Panc1 (cell line): Measurements from ENCODE around the gene SLC4A7. TPM values are rescaled to one million over a fixed set of nuclear protein-coding genes. Genes with fewer than 3 reads are reported as not detected.

Experiments used
- ATAC-seq: fragments of 200-7000 bp; cut with Tn5 transposase; 2 replicates; pipeline ENCODE4 v1.9.1; 2020; ENCODE audit warnings: mild to moderate bottlenecking, moderate library complexity
- BruUV-seq: library from RNA; stranded (reverse); fragments of 400-500 nt; replicated peaks from 2 replicates; lab custom pipeline; 2021; lab: Mats Ljungman, UMichigan
- CTCF ChIA-PET: fragments of 300-600 bp; sonication (Branson Sonifier 250); formaldehyde crosslinking; loops from one replicate; lab custom pipeline; 2022; ENCODE audit warnings: antibody characterized with exemption; lab: Charles Lee
- POLR2A ChIA-PET: fragments of 300-600 bp; sonication (Branson Sonifier 250); formaldehyde crosslinking; loops from one replicate; lab custom pipeline; 2022; ENCODE audit warnings: antibody characterized with exemption; lab: Charles Lee
- DNase-seq: peaks from one replicate; pipeline ENCODE4 v3.0.0-alpha.2; 2010; ENCODE audit warnings: low read depth, low spot score
- H3K27ac ChIP-seq: 2 replicates; pipeline ENCODE4 v1.5.1; 2011; ENCODE audit warnings: mild to moderate bottlenecking, low read length, inconsistent platforms
- H3K27me3 ChIP-seq: fragments of 200-500 bp; sonication (Bioruptor generic); 2 replicates; pipeline ENCODE4 v1.6.0; 2014; ENCODE audit warnings: low read length, inconsistent platforms; ENCODE audit not compliant: control insufficient read depth, insufficient read depth
- H3K36me3 ChIP-seq: fragments of 200-500 bp; sonication (Bioruptor generic); 2 replicates; pipeline ENCODE4 v1.5.1; 2014; ENCODE audit warnings: inconsistent platforms, mild to moderate bottlenecking, low read length, moderate library complexity; ENCODE audit not compliant: control insufficient read depth, insufficient read depth
- H3K4me1 ChIP-seq: 2 replicates; pipeline ENCODE4 v1.5.1; 2011; ENCODE audit warnings: inconsistent platforms, mild to moderate bottlenecking, low read length, moderate library complexity; ENCODE audit not compliant: control insufficient read depth, insufficient read depth
- H3K4me3 ChIP-seq, 2 experiments: 2 replicates each; pipeline ENCODE4 v1.5.1; 2011 to 2012; ENCODE audit warnings: low read depth in 2 of 2, low read length in 2 of 2, mild to moderate bottlenecking in 2 of 2, inconsistent platforms in 1 of 2, moderate library complexity in 1 of 2
- H3K9me3 ChIP-seq: fragments of 200-500 bp; sonication (Bioruptor generic); 2 replicates; pipeline ENCODE4 v1.5.1; 2014; ENCODE audit warnings: low read depth, mild to moderate bottlenecking, inconsistent platforms, low read length, moderate library complexity; ENCODE audit not compliant: control insufficient read depth, insufficient read depth
- POLR2AphosphoS5 ChIP-seq: IDR thresholded peaks from 2 replicates; pipeline ENCODE4 v1.6.1; 2012; ENCODE audit warnings: mild to moderate bottlenecking, low read depth, low read length, moderate library complexity
- SIN3A ChIP-seq: IDR thresholded peaks from 2 replicates; pipeline ENCODE4 v1.6.1; 2012; ENCODE audit warnings: low read depth, mild to moderate bottlenecking, low read length, moderate library complexity, borderline replicate concordance; ENCODE audit not compliant: insufficient read depth
- TCF7L2 ChIP-seq: IDR thresholded peaks from 2 replicates; pipeline ENCODE4 v1.6.1; 2011; ENCODE audit warnings: mild to moderate bottlenecking, low read depth, low read length, inconsistent platforms
- in situ Hi-C: cut with HindIII; loops from 2 replicates; pipeline ENCODE4 v1.10.0; 2016; ENCODE audit warnings: low sequenced_read_pairs, low pct_unique_long_range_greater_than_20kb
- intact Hi-C: fragments of 100-400 bp; cut with micrococcal nuclease; formaldehyde crosslinking; loops from one replicate; pipeline ENCODE4 v1.10.0; 2022; ENCODE audit not compliant: unreplicated experiment
- total RNA-seq: library from RNA; stranded (reverse); gene quantifications from one replicate; pipeline ENCODE4 v1.2.1, GENCODE V29; 2021; ENCODE audit not compliant: unreplicated experiment
- TF ChIP-seq, protein P1 (sequence below): fragments of 450-650 bp; IDR thresholded peaks from 2 replicates; pipeline ENCODE4 v1.5.1; 2017; ENCODE audit warnings: mild to moderate bottlenecking
- TF ChIP-seq, protein P2 (sequence below), 2 experiments: IDR thresholded peaks; 2 replicates each; pipeline ENCODE4 v1.6.1; 2011 to 2012; ENCODE audit warnings: low read depth in 2 of 2, control low read depth in 1 of 2, low read length in 1 of 2, mild to moderate bottlenecking in 1 of 2, moderate library complexity in 1 of 2; ENCODE audit not compliant: insufficient read depth in 1 of 2

The SLC4A7 gene
- total RNA-seq, 1 experiment from 2014 or later: 99.4 TPM

GRCh38 chr3:27385504-27385903 is 98.7 kb downstream of the SLC4A7 start:
- ChIA-PET POLR2A (no interaction called here), CTCF (no interaction called here)
- ATAC-seq: no peak
- peaks cover 80% of the 10 kb centered on the region for H3K36me3 ChIP-seq
- no peaks in the 10 kb centered on the region for H3K27me3 ChIP-seq
- no peak overlapping the region for H3K27ac ChIP-seq
- no peak for DNase-seq
- TF ChIP-seq, protein P1, sequence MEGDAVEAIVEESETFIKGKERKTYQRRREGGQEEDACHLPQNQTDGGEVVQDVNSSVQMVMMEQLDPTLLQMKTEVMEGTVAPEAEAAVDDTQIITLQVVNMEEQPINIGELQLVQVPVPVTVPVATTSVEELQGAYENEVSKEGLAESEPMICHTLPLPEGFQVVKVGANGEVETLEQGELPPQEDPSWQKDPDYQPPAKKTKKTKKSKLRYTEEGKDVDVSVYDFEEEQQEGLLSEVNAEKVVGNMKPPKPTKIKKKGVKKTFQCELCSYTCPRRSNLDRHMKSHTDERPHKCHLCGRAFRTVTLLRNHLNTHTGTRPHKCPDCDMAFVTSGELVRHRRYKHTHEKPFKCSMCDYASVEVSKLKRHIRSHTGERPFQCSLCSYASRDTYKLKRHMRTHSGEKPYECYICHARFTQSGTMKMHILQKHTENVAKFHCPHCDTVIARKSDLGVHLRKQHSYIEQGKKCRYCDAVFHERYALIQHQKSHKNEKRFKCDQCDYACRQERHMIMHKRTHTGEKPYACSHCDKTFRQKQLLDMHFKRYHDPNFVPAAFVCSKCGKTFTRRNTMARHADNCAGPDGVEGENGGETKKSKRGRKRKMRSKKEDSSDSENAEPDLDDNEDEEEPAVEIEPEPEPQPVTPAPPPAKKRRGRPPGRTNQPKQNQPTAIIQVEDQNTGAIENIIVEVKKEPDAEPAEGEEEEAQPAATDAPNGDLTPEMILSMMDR: no peak
- TF ChIP-seq SIN3A (no peak), POLR2AphosphoS5 (no peak), TCF7L2 (no peak)
- TF ChIP-seq, protein P2, sequence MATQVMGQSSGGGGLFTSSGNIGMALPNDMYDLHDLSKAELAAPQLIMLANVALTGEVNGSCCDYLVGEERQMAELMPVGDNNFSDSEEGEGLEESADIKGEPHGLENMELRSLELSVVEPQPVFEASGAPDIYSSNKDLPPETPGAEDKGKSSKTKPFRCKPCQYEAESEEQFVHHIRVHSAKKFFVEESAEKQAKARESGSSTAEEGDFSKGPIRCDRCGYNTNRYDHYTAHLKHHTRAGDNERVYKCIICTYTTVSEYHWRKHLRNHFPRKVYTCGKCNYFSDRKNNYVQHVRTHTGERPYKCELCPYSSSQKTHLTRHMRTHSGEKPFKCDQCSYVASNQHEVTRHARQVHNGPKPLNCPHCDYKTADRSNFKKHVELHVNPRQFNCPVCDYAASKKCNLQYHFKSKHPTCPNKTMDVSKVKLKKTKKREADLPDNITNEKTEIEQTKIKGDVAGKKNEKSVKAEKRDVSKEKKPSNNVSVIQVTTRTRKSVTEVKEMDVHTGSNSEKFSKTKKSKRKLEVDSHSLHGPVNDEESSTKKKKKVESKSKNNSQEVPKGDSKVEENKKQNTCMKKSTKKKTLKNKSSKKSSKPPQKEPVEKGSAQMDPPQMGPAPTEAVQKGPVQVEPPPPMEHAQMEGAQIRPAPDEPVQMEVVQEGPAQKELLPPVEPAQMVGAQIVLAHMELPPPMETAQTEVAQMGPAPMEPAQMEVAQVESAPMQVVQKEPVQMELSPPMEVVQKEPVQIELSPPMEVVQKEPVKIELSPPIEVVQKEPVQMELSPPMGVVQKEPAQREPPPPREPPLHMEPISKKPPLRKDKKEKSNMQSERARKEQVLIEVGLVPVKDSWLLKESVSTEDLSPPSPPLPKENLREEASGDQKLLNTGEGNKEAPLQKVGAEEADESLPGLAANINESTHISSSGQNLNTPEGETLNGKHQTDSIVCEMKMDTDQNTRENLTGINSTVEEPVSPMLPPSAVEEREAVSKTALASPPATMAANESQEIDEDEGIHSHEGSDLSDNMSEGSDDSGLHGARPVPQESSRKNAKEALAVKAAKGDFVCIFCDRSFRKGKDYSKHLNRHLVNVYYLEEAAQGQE (IDR thresholded peaks at IDR 0.05; ENCODE audit: insufficient read depth in 1 of 2, low read depth in 2 of 2, low read length in 1 of 2): no peak
- peaks cover 4% of the 10 kb centered on the region for H3K4me1 ChIP-seq
- H3K4me3 ChIP-seq: no peak overlapping the region
- in situ Hi-C loops (no loop called here), intact Hi-C loops (no loop called here)
- no TSS peak for BruUV-seq
- no peaks in the 10 kb centered on the region for H3K9me3 ChIP-seq

DNA sequence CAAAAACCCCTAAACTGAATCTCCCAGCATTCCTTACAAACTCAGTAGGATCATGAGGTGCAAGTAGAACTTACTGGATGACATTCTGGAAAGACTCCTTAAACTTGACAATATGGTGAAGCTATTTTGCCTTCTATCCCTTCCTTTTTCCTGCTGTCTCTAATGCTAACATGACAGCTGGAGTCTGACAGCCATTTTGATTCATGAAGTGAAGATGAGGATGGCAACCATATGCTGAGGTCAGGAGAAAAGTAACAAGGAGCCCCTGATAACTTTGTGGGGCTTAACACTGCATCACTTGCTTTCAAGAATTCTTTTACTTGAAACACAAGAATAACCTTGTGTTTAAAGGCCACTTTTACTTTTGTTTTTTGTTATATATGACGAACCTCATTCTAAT is 100.0 kb downstream of the SLC4A7 start:
- no TSS peak for BruUV-seq
- in situ Hi-C loops: no loop called here
- H3K4me1 ChIP-seq: peaks cover 4% of the 10 kb centered on the region
- no peaks in the 10 kb centered on the region for H3K27me3 ChIP-seq
- H3K36me3 ChIP-seq: peaks cover 77% of the 10 kb centered on the region
- H3K27ac ChIP-seq: no peak overlapping the region
- POLR2A ChIA-PET: no interaction called here
- ATAC-seq: no peak
- intact Hi-C loops: no loop called here
- CTCF ChIA-PET: no interaction called here
- DNase-seq: no peak
- H3K9me3 ChIP-seq: no peaks in the 10 kb centered on the region
- H3K4me3 ChIP-seq: no peak overlapping the region
- TF ChIP-seq, protein P2 (IDR thresholded peaks at IDR 0.05; ENCODE audit: insufficient read depth in 1 of 2, low read depth in 2 of 2, low read length in 1 of 2): no peak
- TF ChIP-seq TCF7L2: no peak
